Naive thymus-derived CD4-positive, alpha-beta T cell (primary cell): Measurements from ENCODE around the gene CDKL2. TPM values are rescaled to one million over a fixed set of nuclear protein-coding genes. Genes with fewer than 3 reads are reported as not detected.

Experiments used
- ATAC-seq: fragments of 150-1000 bp; cut with Tn5 transposase; 2 replicates; pipeline ENCODE4 v1.10.0; 2021; ENCODE audit warnings: mild to moderate bottlenecking, moderate library complexity
- CTCF ChIA-PET: fragments of 350-600 bp; sonication (Branson Sonifier 250); formaldehyde crosslinking; loops from one replicate; lab custom pipeline; 2021; ENCODE audit warnings: antibody characterized with exemption; lab: Charles Lee
- POLR2A ChIA-PET: fragments of 350-600 bp; sonication (Branson Sonifier 250); formaldehyde crosslinking; loops from one replicate; lab custom pipeline; 2021; ENCODE audit warnings: antibody characterized with exemption, inconsistent platforms; lab: Charles Lee
- DNase-seq, 9 donors: peaks; one replicate each; pipeline versions ENCODE4 v3.0.0 to v3.0.0-alpha.2; 2020 to 2022; ENCODE audit warnings: mixed read lengths in 1 of 9
- H3K27ac ChIP-seq: one replicate; pipeline ENCODE4 v1.7.0; 2013; ENCODE audit warnings: mild to moderate bottlenecking, low read depth, low read length, moderate library complexity
- H3K27me3 ChIP-seq, 2 donors: one replicate each; pipeline ENCODE4 v1.7.0; 2013; ENCODE audit warnings: low read length in 2 of 2, mild to moderate bottlenecking in 2 of 2, moderate library complexity in 2 of 2; ENCODE audit not compliant: control insufficient read depth in 2 of 2, insufficient read depth in 2 of 2
- H3K36me3 ChIP-seq, 3 experiments: 1 replicate in 2 of 3; 2 replicates in 1 of 3; pipeline ENCODE4 v1.7.0; 2013; ENCODE audit warnings: low read length in 3 of 3, mild to moderate bottlenecking in 3 of 3, moderate library complexity in 1 of 3; ENCODE audit not compliant: insufficient read depth in 3 of 3, control insufficient read depth in 2 of 3
- H3K4me1 ChIP-seq, 2 donors: one replicate each; pipeline ENCODE4 v1.7.0; 2013; ENCODE audit warnings: low read length in 2 of 2, mild to moderate bottlenecking in 2 of 2, moderate library complexity in 1 of 2; ENCODE audit not compliant: control insufficient read depth in 2 of 2, insufficient read depth in 2 of 2
- H3K4me3 ChIP-seq: 2 replicates; pipeline ENCODE4 v1.7.0; 2013; ENCODE audit warnings: mild to moderate bottlenecking, low read length
- H3K9me3 ChIP-seq, 3 experiments: 1 replicate in 2 of 3; 2 replicates in 1 of 3; pipeline ENCODE4 v1.7.0; 2013; ENCODE audit warnings: low read length in 3 of 3; ENCODE audit not compliant: control insufficient read depth in 2 of 3
- H3K27ac Mint-ChIP-seq, 9 donors: one replicate each; pipeline ENCODE4 v1.8.0; 2020 to 2022; ENCODE audit warnings: mixed read lengths in 9 of 9, mild to moderate bottlenecking in 8 of 9, moderate library complexity in 5 of 9, inconsistent platforms in 2 of 9
- H3K27me3 Mint-ChIP-seq, 5 donors: one replicate each; pipeline ENCODE4 v1.8.0; 2021 to 2022; ENCODE audit warnings: mixed read lengths in 5 of 5, mild to moderate bottlenecking in 1 of 5
- H3K36me3 Mint-ChIP-seq, 5 donors: one replicate each; pipeline ENCODE4 v1.8.0; 2020 to 2022; ENCODE audit warnings: mixed read lengths in 5 of 5, mild to moderate bottlenecking in 3 of 5, inconsistent platforms in 1 of 5
- H3K4me1 Mint-ChIP-seq, 7 donors: one replicate each; pipeline ENCODE4 v1.8.0; 2020 to 2022; ENCODE audit warnings: mixed read lengths in 7 of 7, mild to moderate bottlenecking in 3 of 7, inconsistent platforms in 1 of 7
- H3K4me3 Mint-ChIP-seq, 10 donors: one replicate each; pipeline ENCODE4 v1.8.0; 2020 to 2022; ENCODE audit warnings: mild to moderate bottlenecking in 10 of 10, mixed read lengths in 10 of 10, moderate library complexity in 6 of 10, inconsistent platforms in 2 of 10
- H3K9me3 Mint-ChIP-seq, 11 donors: one replicate each; pipeline ENCODE4 v1.8.0; 2020 to 2022; ENCODE audit warnings: mixed read lengths in 11 of 11, mild to moderate bottlenecking in 4 of 11, inconsistent platforms in 1 of 11, moderate library complexity in 1 of 11
- intact Hi-C, 2 donors: fragments of 100-400 bp; cut with micrococcal nuclease; formaldehyde crosslinking; loops; one replicate each; pipeline ENCODE4 v1.15.1; 2023
- polyA plus RNA-seq, 2 donors: library from polyadenylated mRNA; unstranded; fragments of 300-500 nt; fragmentation: Illumina TruSeq; gene quantifications; one replicate each; pipeline ENCODE4 v1.2.3, GENCODE V29; 2021
- total RNA-seq, 6 experiments: library from RNA in 5 of 6; stranded (reverse) in 5 of 6; gene quantifications; 1 replicate in 5 of 6; 2 replicates in 1 of 6; pipeline ENCODE4 v1.2.3 and lab custom pipeline; 2021 to 2026

The CDKL2 gene
- total and polyA plus RNA-seq, 7 experiments from 2014 or later = 0.18 to 1.2 (median 0.34) TPM

DNA sequence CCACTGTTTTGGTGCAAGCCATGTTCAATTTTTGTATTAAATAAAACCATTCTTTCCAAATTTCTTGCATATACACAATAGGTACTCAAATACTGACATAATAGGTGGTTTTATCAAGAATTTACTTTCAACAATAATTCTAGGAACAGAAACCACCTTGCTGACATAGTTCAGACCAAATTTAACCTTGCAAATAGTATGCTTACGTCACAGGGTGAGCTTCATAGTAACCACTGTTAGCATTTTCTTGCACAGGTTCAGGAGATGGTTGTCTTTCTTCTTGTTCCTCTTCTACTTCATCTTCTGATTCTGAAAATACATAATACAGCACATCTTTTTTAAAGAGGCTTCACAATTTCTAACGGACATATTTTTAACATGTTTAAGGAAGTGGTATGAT, 25.2 kb upstream of the CDKL2 start:
- intact Hi-C loops = loop anchor here (1.0 to 2.0 kb wide), 7 partner anchors 15 to 141 kb away; partner anchors contain the start of genes G3BP2 (in 2 of the 2), CDKL2 (in 1 of the 2), RCHY1 (in 1 of the 2) and THAP6 (in 1 of the 2)
- Mint-ChIP-seq H3K36me3 (peaks cover 3 to 46% (median 20%) of the 10 kb centered on the region in 5 donors), H3K9me3 (no peaks in the 10 kb centered on the region), H3K27ac (peak overlapping the region; percentile 5 to 94 (median 86)), H3K27me3 (no peaks in the 10 kb centered on the region), H3K4me3 (peak overlapping the region in 8 of 10 donors; percentile 8 to 67 (median 52)), H3K4me1 (peaks cover 18 to 77% (median 64%) of the 10 kb centered on the region in 7 donors)
- no peak overlapping the region for H3K4me3 ChIP-seq
- POLR2A ChIA-PET = interaction anchor here (2.6 to 3.4 kb wide), 2 partner anchors 17 to 68 kb away, joined by 16 to 17 read pairs; partner anchors contain the start of gene USO1
- H3K27me3 ChIP-seq = no peaks in the 10 kb centered on the region
- DNase-seq (peak in 7 of 9 donors; percentile 36 to 81 (median 70)), ATAC-seq (peak; percentile 84)
- CTCF ChIA-PET = interaction anchor here (1.0 to 3.2 kb wide), 2 partner anchors 51 to 68 kb away, joined by 3 to 16 read pairs; partner anchors contain the start of gene USO1
- peak overlapping the region; percentile 82 for H3K27ac ChIP-seq
- peaks cover 26 to 36% of the 10 kb centered on the region in 2 donors for H3K4me1 ChIP-seq
- H3K9me3 ChIP-seq = no peaks in the 10 kb centered on the region
- peaks cover 8 to 50% (median 32%) of the 10 kb centered on the region in 3 experiments for H3K36me3 ChIP-seq

DNA sequence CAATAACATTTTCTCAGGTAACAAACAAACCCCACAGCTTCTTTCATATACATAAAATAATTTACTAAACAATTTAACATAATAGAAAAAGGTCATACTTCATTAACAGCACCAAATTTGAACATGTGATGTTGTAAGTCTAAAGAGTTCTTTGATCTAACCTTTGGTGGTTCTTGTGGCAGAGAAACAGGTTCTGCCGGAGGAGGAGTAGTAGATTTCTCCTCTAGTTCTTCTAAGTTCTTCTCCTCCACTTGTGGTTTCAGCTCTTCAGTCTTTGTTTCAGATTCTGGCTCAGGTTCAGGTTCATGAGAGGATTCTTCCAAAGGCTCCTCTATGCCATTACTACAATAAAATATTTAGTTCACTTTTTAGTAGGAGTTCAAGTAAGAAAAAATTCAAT, 24.6 kb upstream of the CDKL2 start:
- Histone ChIP-seq H3K4me1 (peaks cover 25 to 36% of the 10 kb centered on the region in 2 donors), H3K9me3 (no peaks in the 10 kb centered on the region), H3K27ac (peak overlapping the region; percentile 82), H3K36me3 (peaks cover 8 to 46% (median 29%) of the 10 kb centered on the region in 3 experiments), H3K27me3 (no peaks in the 10 kb centered on the region), H3K4me3 (no peak overlapping the region)
- H3K9me3 Mint-ChIP-seq = no peaks in the 10 kb centered on the region
- peaks cover 16 to 74% (median 60%) of the 10 kb centered on the region in 7 donors for H3K4me1 Mint-ChIP-seq
- peak overlapping the region in 9 of 10 donors; percentile 1 to 64 (median 56) for H3K4me3 Mint-ChIP-seq
- ATAC-seq (peak; percentile 56), DNase-seq (peak in 7 of 9 donors; percentile 42 to 64 (median 49))
- ChIA-PET POLR2A (interaction anchor here (0.9 to 3.4 kb wide), 3 partner anchors 17 to 69 kb away, joined by 3 to 17 read pairs (median 16); partner anchors contain the start of gene USO1), CTCF (interaction anchor here (0.6 to 3.2 kb wide), 3 partner anchors 39 to 68 kb away, joined by 3 to 16 read pairs (median 3); partner anchors contain the start of gene USO1)
- peak overlapping the region; percentile 25 to 94 (median 86) for H3K27ac Mint-ChIP-seq
- intact Hi-C loops = loop anchor here (1.0 to 2.0 kb wide), 8 partner anchors 14 to 193 kb away; partner anchors contain the start of genes G3BP2 (in 2 of the 2), USO1 (in 2 of the 2), CDKL2 (in 1 of the 2) and RCHY1 (in 1 of the 2)
- peaks cover 3 to 42% (median 17%) of the 10 kb centered on the region in 5 donors for H3K36me3 Mint-ChIP-seq
- no peaks in the 10 kb centered on the region for H3K27me3 Mint-ChIP-seq

DNA sequence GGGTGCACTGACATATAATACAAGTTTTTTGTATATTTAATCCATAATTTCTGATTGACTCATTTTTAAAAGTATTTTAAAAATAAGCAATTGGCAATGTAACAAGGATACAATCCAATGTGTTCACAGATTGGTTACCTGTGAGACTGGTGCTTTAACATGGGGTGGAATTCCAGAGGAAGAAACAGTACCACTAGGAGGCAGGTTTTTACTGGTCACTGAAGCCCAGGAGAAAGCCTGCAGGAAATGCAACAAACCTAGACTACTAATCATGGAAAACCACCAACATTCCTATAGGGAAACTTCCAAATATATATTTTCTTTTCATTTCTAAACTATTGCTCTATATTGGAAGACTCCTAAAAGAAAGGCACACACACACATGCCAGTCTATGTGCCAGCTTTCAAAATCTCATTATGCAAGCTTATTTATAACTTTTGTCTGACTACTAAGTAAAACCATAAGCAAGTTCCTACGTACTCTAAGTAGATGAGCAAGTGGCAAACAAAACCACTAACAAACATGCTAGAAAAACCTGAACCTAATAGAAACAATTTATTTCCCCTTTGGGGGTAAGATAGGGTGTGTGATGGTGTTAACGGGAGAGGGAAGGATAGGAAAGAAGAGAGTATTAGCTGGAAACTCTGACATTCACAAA, 23.6 kb upstream of the CDKL2 start:
- DNase-seq = no peak
- H3K9me3 ChIP-seq = no peaks in the 10 kb centered on the region

DNA sequence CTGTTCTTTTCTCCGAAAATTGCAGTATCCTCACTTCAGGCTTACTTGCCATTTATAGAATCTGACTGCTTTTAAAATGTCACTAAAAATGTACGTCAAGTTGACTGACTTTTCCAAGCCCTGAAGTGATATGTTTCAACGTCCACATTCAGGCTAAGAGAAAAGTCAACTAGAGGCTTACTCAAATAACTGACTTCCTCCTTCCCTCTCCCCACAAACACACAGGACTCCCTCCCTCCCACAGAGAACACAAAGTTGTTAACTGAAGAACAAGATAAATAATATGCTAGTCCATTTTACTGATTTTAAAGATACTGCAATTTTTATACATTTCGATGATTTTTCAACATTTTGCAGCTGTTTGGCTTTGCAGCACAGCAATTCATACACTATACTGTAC, 13.8 kb upstream of the CDKL2 start:
- Mint-ChIP-seq H3K4me1 (peaks cover 0 to 14% (median 10%) of the 10 kb centered on the region in 7 donors), H3K27ac (peak overlapping the region in 5 of 9 donors; percentile 1 to 57 (median 4)), H3K9me3 (no peaks in the 10 kb centered on the region), H3K4me3 (no peak overlapping the region), H3K36me3 (peaks cover 5 to 50% (median 34%) of the 10 kb centered on the region in 5 donors), H3K27me3 (no peaks in the 10 kb centered on the region)
- H3K27ac ChIP-seq = no peak overlapping the region
- peaks cover 10 to 48% (median 34%) of the 10 kb centered on the region in 3 experiments for H3K36me3 ChIP-seq
- no peaks in the 10 kb centered on the region for H3K4me1 ChIP-seq
- no peaks in the 10 kb centered on the region for H3K27me3 ChIP-seq
- H3K9me3 ChIP-seq = no peaks in the 10 kb centered on the region
- intact Hi-C loops = no loop called here
- DNase-seq (no peak), ATAC-seq (no peak)
- ChIA-PET CTCF (no interaction called here), POLR2A (interaction anchor here (0.7 to 0.8 kb wide), 3 partner anchors 15 to 28 kb away, joined by 3 read pairs; no protein-coding TSS in a partner anchor)
- no peak overlapping the region for H3K4me3 ChIP-seq

More for the DNA sequence above, 23.6 kb upstream of the CDKL2 start:
- ATAC-seq = no peak
- Mint-ChIP-seq H3K4me1 (peaks cover 16 to 66% (median 51%) of the 10 kb centered on the region in 7 donors), H3K36me3 (peaks cover 3 to 37% (median 16%) of the 10 kb centered on the region in 5 donors), H3K27me3 (no peaks in the 10 kb centered on the region), H3K9me3 (no peaks in the 10 kb centered on the region), H3K4me3 (peak overlapping the region in 5 of 10 donors; percentile 31 to 61 (median 49)), H3K27ac (peak overlapping the region; percentile 5 to 94 (median 86))
- H3K4me3 ChIP-seq = no peak overlapping the region
- intact Hi-C loops = loop anchor here in 1 of 2 donors (1.0 to 2.0 kb wide), 3 partner anchors 13 to 194 kb away; partner anchors contain the start of gene USO1
- CTCF ChIA-PET = interaction anchor here (0.6 to 3.2 kb wide), 3 partner anchors 55 to 69 kb away, joined by 3 to 16 read pairs (median 3); partner anchors contain the start of gene USO1
- H3K27ac ChIP-seq = peak overlapping the region; percentile 82
- H3K4me1 ChIP-seq = peaks cover 19 to 36% of the 10 kb centered on the region in 2 donors
- no peaks in the 10 kb centered on the region for H3K27me3 ChIP-seq
- POLR2A ChIA-PET = interaction anchor here (0.9 to 3.4 kb wide), 3 partner anchors 18 to 70 kb away, joined by 3 to 17 read pairs (median 16); partner anchors contain the start of gene USO1
- H3K36me3 ChIP-seq = peaks cover 8 to 44% (median 22%) of the 10 kb centered on the region in 3 experiments

DNA sequence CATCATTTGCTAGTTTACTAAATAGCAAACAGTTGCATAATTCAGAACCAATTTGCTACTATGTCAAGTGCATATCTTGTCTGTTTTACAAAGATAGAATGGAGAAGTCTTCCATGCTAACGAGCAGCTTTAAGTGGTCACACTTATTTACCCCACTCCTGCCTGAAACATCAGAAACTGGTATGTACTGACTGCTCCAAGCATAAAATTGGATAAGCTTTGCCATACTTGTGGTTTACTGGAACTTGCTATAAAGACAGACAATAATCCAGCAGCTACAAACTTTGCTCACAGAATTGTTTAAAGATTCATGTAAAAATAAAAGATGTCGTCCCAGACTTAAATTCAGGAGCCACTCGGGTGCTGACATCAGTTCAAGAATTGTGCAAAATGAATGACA, 13.3 kb upstream of the CDKL2 start:
- DNase-seq = no peak
- Mint-ChIP-seq H3K27ac (peak overlapping the region in 5 of 9 donors; percentile 1 to 57 (median 6)), H3K36me3 (peaks cover 5 to 50% (median 38%) of the 10 kb centered on the region in 5 donors), H3K4me3 (no peak overlapping the region), H3K4me1 (peaks cover 0 to 14% (median 10%) of the 10 kb centered on the region in 7 donors), H3K27me3 (no peaks in the 10 kb centered on the region), H3K9me3 (no peaks in the 10 kb centered on the region)
- Histone ChIP-seq H3K9me3 (no peaks in the 10 kb centered on the region), H3K27me3 (no peaks in the 10 kb centered on the region), H3K27ac (no peak overlapping the region), H3K36me3 (peaks cover 10 to 46% (median 34%) of the 10 kb centered on the region in 3 experiments), H3K4me3 (no peak overlapping the region), H3K4me1 (no peaks in the 10 kb centered on the region)
- POLR2A ChIA-PET = interaction anchor here (0.7 to 0.8 kb wide), 3 partner anchors 15 to 28 kb away, joined by 3 read pairs; no protein-coding TSS in a partner anchor
- CTCF ChIA-PET = no interaction called here
- intact Hi-C loops = no loop called here
- no peak for ATAC-seq

DNA sequence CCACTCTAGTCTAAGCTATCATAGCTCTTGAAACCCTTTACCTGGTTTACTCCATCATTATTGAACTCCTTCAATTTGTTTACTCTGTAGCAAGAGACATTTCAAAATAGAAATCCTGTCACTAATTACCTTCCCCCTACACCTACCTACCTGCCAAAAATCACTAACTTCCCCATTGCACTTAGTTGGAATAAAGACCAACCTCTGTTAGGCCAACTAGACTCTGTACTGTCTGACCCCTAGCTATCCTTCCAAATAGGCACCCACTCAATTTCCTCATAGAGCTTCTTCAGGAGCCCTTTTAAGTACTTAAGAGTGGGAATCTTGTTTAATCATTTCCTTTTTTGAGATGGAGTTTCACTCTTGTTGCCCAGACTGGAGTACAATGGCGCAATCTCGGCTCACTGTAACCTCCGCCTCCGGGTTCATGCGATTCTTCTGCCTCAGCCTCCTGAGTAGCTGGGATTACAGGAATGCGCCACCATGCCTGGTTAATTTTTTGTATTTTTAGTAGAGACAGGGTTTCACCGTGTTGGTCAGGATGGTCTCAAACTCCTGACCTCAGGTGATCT, 8.9 kb upstream of the CDKL2 start:
- no peak overlapping the region for H3K4me3 ChIP-seq
- H3K27me3 ChIP-seq = no peaks in the 10 kb centered on the region
- H3K4me1 ChIP-seq = no peaks in the 10 kb centered on the region
- peaks cover 0 to 2% (median 0%) of the 10 kb centered on the region in 3 experiments for H3K36me3 ChIP-seq
- DNase-seq (no peak), ATAC-seq (no peak)
- peaks cover 0 to 8% (median 4%) of the 10 kb centered on the region in 7 donors for H3K4me1 Mint-ChIP-seq
- H3K36me3 Mint-ChIP-seq = peaks cover 0 to 20% (median 15%) of the 10 kb centered on the region in 5 donors
- CTCF ChIA-PET = no interaction called here
- H3K4me3 Mint-ChIP-seq = no peak overlapping the region
- intact Hi-C loops = loop anchor here (1.0 to 10.0 kb wide), 3 partner anchors 9 to 576 kb away; partner anchors contain the start of genes CDKL2 (in 1 of the 2) and SCARB2 (in 1 of the 2)
- no peaks in the 10 kb centered on the region for H3K9me3 ChIP-seq
- H3K27ac ChIP-seq = no peak overlapping the region
- no peaks in the 10 kb centered on the region for H3K27me3 Mint-ChIP-seq
- H3K9me3 Mint-ChIP-seq = no peaks in the 10 kb centered on the region
- peak overlapping the region in 5 of 9 donors; percentile 3 to 68 (median 9) for H3K27ac Mint-ChIP-seq
- POLR2A ChIA-PET = interaction anchor here (0.6 kb wide), 1 partner anchor 43 kb away, joined by 3 read pairs; no protein-coding TSS in a partner anchor
